Stimulated activated CD8-positive, alpha-beta memory T cell treated with anti-CD3 and anti-CD28 coated beads, Interleukin-4, amount 100 ng/mL, for 24 hours (primary cell): ENCODE results near the gene PFKFB4.
"Not testable (repeated sequence)": the region's sequence is repeated elsewhere in the genome, so short reads cannot be mapped to it uniquely, and the experiment has no call there.

Source experiments
- DNase-seq: peaks from one replicate; pipeline ENCODE4 v3.0.0-alpha.2; 2020; ENCODE audit warnings: low read depth

The PFKFB4 gene

DNA sequence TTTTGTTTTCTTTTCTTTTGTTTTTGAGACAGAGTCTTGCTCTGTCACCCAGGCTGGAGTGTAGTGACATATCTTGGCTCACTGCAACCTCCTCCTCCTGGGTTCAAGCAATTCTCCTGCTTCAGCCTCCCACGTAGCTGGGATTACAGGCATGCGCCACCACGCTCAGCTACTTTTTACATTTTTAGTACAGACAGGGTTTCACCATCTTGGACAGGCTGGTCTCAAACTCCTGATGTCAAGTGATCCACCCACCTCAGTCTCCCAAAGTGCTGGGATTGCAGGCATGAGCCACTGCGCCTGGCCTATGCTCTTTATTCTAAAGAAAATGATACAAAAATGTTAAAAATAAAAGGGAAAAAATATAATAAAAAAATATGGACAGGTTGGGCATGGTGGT is 25.9 kb downstream of the PFKFB4 start:
- DNase-seq: not testable (repeated sequence)

- no peak for DNase-seq
Observed at GRCh38 chr3:48528754-48529153, 27.8 kb downstream of the PFKFB4 start.

- no peak for DNase-seq
Observed at GRCh38 chr3:48528048-48528447, 28.6 kb downstream of the PFKFB4 start.

GRCh38 chr3:48524970-48525369 is 31.6 kb downstream of the PFKFB4 start:
- no peak for DNase-seq

- no peak for DNase-seq
Observed at GRCh38 chr3:48521635-48522034, 35.0 kb downstream of the PFKFB4 start.

DNA sequence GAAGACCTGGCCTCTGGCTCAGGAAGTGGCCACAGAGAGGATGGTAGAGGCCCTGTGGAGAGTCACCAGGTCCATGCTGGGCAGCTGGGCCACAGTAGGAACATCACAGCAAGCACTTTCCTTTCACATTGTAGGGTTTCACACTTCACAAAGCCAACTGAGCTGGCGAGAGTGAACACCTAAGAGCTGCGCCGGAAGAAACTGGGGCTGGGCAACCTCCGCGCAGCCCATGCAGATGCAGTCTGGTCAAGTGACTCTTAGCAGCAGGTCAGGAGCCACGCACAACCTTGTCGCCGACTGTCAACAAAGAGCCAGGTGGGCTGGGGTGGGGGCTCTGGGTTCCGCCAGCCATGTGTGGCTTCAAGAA is 37.3 kb downstream of the PFKFB4 start:
- DNase-seq: no peak

DNA sequence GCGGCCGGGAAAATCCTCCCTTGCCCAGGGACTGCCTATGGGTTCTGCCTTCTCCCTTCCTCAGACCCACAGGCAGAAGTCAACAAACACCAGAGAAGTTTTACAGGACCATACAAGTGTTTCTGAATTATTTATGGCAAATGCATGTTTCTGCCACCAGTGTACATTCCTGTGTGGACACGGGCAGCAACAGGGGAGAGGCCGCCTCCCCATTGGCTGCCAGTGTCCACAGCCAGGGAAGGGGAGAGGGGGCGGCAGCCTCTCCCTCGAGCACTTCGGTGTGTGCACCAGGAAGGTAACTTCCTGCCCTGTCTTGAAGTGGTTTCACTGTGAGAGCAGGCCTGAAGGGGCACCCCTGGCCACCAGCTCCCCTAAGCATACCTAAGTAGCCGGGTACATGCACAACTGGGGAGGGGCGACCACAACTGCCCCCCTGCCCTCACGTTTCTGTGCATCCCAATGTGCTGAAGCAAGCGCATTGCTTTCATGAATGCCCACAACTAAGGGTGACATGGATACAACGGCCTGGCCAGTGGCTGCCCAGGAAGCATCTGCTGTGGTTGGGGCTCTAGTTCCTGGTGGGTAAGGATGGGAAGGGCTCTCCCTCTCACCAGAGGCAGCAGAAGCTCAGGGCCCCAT is 37.8 kb downstream of the PFKFB4 start:
- DNase-seq: no peak

GRCh38 chr3:48518069-48518468 is 38.5 kb downstream of the PFKFB4 start:
- no peak for DNase-seq

GRCh38 chr3:48516571-48516970 is 40.0 kb downstream of the PFKFB4 start:
- no peak for DNase-seq

DNA sequence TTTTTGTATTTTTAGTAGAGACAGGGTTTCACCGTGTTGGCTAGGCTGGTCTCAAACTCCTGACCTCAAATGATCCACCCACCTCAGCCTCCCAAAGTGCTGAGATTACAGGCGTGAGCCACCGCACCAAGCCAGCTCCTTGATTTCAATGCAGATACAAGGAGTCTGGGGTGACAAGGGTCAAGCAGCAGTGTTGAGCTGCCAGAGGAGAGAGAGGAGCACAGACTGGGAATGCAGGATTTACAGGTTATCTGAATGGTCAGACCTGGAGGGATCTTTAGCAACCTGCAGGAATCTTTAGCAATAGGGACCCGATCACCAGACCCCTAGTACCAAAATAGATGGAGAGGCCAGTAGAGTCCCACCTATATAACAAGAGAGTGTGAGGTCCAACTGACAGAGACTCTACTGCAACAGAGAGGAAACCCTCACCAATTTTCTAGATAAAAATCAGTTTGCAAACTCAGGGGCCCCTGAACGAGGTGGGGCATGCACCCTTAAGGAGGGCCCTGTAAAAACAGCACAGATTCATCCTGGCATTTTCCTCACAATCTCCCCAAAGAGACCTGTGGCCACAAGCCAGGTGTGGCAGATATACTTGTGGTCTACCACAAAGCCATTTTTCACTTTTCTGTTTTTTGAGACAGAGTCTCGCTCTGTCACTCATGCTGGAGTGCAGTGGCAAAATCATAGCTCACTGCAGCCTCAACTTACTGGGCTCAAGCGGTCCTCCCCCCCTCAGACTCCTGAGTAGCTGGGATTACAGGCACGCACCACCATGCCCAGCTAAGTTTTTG is 42.0 kb downstream of the PFKFB4 start:
- no peak for DNase-seq

DNA sequence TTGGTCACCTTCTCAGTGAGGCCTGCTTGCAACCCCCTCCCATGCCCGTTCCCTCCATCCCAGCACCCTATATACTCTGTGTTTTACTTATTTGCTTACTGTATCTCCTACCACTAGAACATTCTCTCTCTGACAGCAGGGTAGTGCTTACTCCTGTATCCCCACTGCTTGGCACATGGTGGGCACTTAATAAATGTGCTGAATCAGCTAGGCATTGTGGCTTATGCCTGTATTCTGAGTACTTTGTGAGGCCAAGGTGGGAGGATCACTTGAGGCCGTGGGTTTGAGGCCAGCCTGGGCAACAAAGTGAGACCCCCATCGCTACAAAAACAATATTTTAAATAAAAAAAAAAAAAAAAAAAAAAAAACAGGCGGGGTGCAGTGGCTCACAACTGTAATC is 45.1 kb downstream of the PFKFB4 start:
- DNase-seq: no peak

GRCh38 chr3:48507256-48508061 is 49.1 kb downstream of the PFKFB4 start:
- peak; percentile 46 for DNase-seq

- no peak for DNase-seq
Observed at GRCh38 chr3:48505968-48506504, 50.6 kb downstream of the PFKFB4 start.

GRCh38 chr3:48505146-48505545 is 51.5 kb downstream of the PFKFB4 start:
- no peak for DNase-seq

DNA sequence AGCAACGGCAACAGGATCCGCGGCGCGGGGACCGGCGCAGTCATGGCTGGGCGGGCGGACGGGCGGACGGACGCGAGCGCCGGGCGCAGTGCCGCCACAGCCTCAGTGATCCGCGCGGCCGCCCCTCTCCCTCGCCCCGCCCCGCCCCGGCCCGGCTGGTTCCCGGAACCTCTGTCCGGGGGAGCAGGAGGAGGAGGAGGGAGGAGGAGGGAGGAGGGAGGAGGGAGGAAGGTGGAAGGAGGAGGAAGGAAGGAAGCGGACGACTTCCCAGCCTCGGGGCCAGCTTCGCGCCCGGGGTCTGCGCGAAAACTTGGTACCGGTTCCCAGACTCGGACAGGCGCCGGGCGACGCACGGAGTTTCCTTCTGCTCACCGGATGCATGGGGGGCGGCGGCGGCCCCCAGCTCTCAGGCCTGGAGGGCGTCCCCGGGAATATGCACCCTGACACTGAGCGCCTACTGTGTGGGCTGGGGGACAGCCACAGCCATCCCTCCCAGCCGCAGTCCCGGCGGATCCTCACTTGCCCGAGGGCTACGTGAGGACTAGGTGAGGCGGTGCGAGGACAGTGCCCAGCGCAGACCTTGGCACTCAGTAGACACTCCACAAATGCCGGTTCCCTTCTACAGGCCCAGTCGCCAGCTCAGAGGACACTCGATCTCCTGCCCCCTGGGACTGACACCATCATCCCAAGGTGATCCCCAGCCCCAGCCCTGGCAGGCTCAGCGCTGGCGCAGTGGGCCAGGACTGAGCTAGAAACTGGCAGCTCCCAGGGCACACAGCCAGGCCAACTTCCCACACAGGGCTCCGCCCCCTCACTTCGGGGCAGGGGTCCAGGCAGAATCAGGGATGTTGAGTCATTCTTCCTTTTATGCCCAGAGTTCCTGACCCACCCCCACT is 52.3 kb downstream of the PFKFB4 start, which contains the start of gene SHISA5:
Gene SHISA5, minus strand, starts transcription at position 124 of the 896 bp plus-strand sequence. Its CDS starts 80 bp downstream, at position 44.
- peak; percentile 39 for DNase-seq

DNA sequence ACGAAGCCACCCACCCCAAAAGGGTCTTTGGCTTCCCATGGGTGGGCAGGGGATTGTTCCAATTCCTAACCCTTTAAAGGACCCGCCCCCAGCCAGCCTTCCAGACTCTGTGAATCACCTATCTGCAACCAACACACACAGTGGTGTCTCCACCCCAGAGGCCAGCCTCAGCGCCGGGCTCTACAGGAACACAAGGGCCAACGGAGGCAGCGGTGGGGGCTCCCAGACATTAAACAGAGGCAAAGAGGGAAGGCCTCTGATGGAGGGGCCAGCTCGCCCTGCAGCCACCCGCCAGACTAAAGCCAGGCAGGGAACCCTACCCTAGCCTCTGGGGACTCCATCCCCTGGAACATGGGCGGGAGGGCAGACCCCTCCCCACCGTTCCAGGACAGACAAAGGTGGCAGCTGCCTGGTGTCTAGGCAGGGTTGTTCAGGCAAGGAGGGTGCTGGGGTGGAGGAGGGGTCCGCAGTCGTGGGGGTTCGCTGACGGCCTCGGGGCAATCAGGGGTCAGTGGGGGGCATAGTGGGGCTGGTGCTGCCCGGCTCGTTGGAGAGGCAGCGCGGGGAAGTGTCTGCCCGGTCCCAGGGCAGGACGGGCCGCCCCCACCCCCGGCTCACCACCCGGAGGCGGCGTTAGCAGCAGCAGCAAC is 53.1 kb downstream of the PFKFB4 start:
- no peak for DNase-seq

GRCh38 chr3:48502728-48503168 is 53.9 kb downstream of the PFKFB4 start:
- DNase-seq: no peak

GRCh38 chr3:48502121-48502520 is 54.5 kb downstream of the PFKFB4 start:
- DNase-seq: no peak

GRCh38 chr3:48501196-48501595 is 55.4 kb downstream of the PFKFB4 start:
- DNase-seq: no peak

DNA sequence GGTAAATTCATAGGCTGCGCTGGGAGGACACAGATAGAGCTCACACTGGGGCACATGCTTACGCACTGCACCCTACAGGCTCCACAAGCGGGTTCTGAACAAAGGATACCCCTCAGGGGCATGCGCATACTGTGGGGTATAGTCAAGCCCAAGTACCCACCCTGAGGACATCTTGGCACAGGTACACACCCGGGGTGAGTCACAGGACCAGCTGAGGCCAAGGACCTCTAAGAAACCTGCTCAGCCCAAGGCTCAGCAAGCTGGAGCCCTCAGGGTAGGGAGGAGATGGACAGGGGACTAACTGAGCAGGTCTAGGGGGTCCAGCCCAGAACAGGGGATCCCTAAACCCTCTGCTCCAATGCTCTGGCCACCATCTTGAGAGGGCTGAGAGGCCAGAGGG is 55.9 kb downstream of the PFKFB4 start:
- no peak for DNase-seq

DNA sequence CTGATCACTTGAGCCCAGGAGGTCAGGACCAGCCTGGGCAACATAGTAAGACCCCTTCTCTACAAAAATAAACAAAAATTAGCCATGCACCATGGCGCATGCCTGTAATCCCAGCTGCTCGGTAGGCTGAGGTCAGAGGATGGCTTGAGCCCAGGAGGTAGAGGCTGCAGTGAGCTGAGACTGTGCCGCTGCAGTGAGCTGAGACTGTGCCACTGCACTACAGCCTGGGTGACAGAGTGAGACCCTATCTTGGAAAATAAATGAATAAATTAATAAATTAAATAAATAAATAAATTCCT is 63.5 kb downstream of the PFKFB4 start:
- no peak for DNase-seq
